GM21576 (cell line): ENCODE data around the gene TFG.

Experiments used
- ATAC-seq: cut with Tn5 transposase; IDR thresholded peaks from one replicate; pipeline ENCODE4 v1.9.1; 2021; ENCODE audit warnings: mild to moderate bottlenecking, moderate library complexity; ENCODE audit not compliant: unreplicated experiment

The TFG gene

GRCh38 chr3:100703865-100704264 lies 5.4 kb upstream of the TFG start:
- ATAC-seq: no peak

GRCh38 chr3:100706365-100706764 lies 2.9 kb upstream of the TFG start:
- no peak for ATAC-seq

GRCh38 chr3:100708644-100708988 lies 678 bp upstream of the TFG start:
- no peak for ATAC-seq

- no peak for ATAC-seq
Observed at GRCh38 chr3:100709842-100710260, 557 bp downstream of the TFG start.

GRCh38 chr3:100710261-100710968 lies 1.1 kb downstream of the TFG start:
- ATAC-seq: peak; percentile 37

- no peak for ATAC-seq
Observed at GRCh38 chr3:100715176-100715575, 5.9 kb downstream of the TFG start.

GRCh38 chr3:100717063-100717462 lies 7.8 kb downstream of the TFG start:
- ATAC-seq: no peak

GRCh38 chr3:100717637-100718487 lies 8.6 kb downstream of the TFG start:
- no peak for ATAC-seq

- ATAC-seq: no peak
Observed at GRCh38 chr3:100719136-100719535, 9.8 kb downstream of the TFG start.

- no peak for ATAC-seq
Observed at GRCh38 chr3:100720426-100720825, 11.1 kb downstream of the TFG start.

- ATAC-seq: no peak
Observed at GRCh38 chr3:100725935-100726513, 16.7 kb downstream of the TFG start.

GRCh38 chr3:100726706-100727105 lies 17.4 kb downstream of the TFG start:
- ATAC-seq: no peak

GRCh38 chr3:100730524-100730923 lies 21.2 kb downstream of the TFG start:
- ATAC-seq: no peak

- ATAC-seq: no peak
Observed at GRCh38 chr3:100732435-100732834, 23.1 kb downstream of the TFG start.

- ATAC-seq: no peak
Observed at GRCh38 chr3:100737334-100737733, 28.0 kb downstream of the TFG start.

GRCh38 chr3:100740207-100740606 lies 30.9 kb downstream of the TFG start:
- no peak for ATAC-seq

- no peak for ATAC-seq
Observed at GRCh38 chr3:100743535-100743934, 34.2 kb downstream of the TFG start.

- no peak for ATAC-seq
Observed at GRCh38 chr3:100744671-100745070, 35.4 kb downstream of the TFG start.

- ATAC-seq: no peak
Observed at GRCh38 chr3:100745617-100746016, 36.3 kb downstream of the TFG start.

GRCh38 chr3:100746092-100746491 lies 36.8 kb downstream of the TFG start:
- no peak for ATAC-seq

GRCh38 chr3:100748220-100748619 lies 38.9 kb downstream of the TFG start:
- no peak for ATAC-seq

GRCh38 chr3:100748967-100749366 lies 39.7 kb downstream of the TFG start:
- ATAC-seq: no peak
